WTC11 (cell line): ENCODE data around the gene LGALS13. TPM values are rescaled to one million over a fixed set of nuclear protein-coding genes. Genes with fewer than 3 reads are reported as not detected.

Experiments used
- ATAC-seq: fragments of 200-7000 bp; cut with Tn5 transposase; 2 replicates; pipeline ENCODE4 v1.10.0; 2021; ENCODE audit warnings: mild to moderate bottlenecking, moderate library complexity
- CTCF ChIA-PET: fragments of 300-600 bp; sonication (Branson Sonifier 250); formaldehyde crosslinking; loops from one replicate; lab custom pipeline; 2021; ENCODE audit warnings: antibody characterized with exemption; lab: Charles Lee
- POLR2A ChIA-PET: fragments of 350-600 bp; sonication (Branson Sonifier 250); formaldehyde crosslinking; loops from one replicate; lab custom pipeline; 2021; ENCODE audit warnings: antibody characterized with exemption; lab: Charles Lee
- DNase-seq: peaks from one replicate; pipeline ENCODE4 v3.0.0; 2021; ENCODE audit warnings: low spot score
- H3K27ac Mint-ChIP-seq: 2 replicates; pipeline ENCODE4 v1.8.0; 2021; ENCODE audit warnings: mixed read lengths
- H3K27me3 Mint-ChIP-seq: 2 replicates; pipeline ENCODE4 v1.8.0; 2021; ENCODE audit warnings: low read depth, mild to moderate bottlenecking, moderate library complexity, mixed read lengths
- H3K36me3 Mint-ChIP-seq: 2 replicates; pipeline ENCODE4 v1.8.0; 2021; ENCODE audit warnings: mixed read lengths
- H3K4me1 Mint-ChIP-seq: 2 replicates; pipeline ENCODE4 v1.8.0; 2022; ENCODE audit warnings: mixed read lengths
- H3K4me3 Mint-ChIP-seq: 2 replicates; pipeline ENCODE4 v1.8.0; 2021; ENCODE audit warnings: mild to moderate bottlenecking, moderate library complexity, mixed read lengths
- H3K9me3 Mint-ChIP-seq: 2 replicates; pipeline ENCODE4 v1.8.0; 2021; ENCODE audit warnings: mixed read lengths
- AFF4 ChIP-seq: sonication (generic); formaldehyde crosslinking; IDR thresholded peaks from 2 replicates; pipeline ENCODE4 v1.8.1; 2023; ENCODE audit warnings: mild to moderate bottlenecking, missing genetic modification reagents, borderline replicate concordance
- E2F1 ChIP-seq: sonication (generic); formaldehyde crosslinking; IDR thresholded peaks from 2 replicates; pipeline ENCODE4 v1.8.0; 2022; ENCODE audit warnings: mild to moderate bottlenecking, missing genetic modification reagents
- FOXP4 ChIP-seq: sonication (generic); formaldehyde crosslinking; IDR thresholded peaks from 2 replicates; pipeline ENCODE4 v1.8.0; 2022; ENCODE audit warnings: mild to moderate bottlenecking, missing genetic modification reagents
- GRHL2 ChIP-seq: fragments of 250-450 bp; sonication (Bioruptor Pico); IDR thresholded peaks from 2 replicates; pipeline ENCODE4 v1.8.0; 2022; ENCODE audit warnings: mild to moderate bottlenecking, moderate library complexity; ENCODE audit not compliant: insufficient replicate concordance, severe bottlenecking
- HMGA2 ChIP-seq: fragments of 250-450 bp; sonication (Bioruptor Pico); IDR thresholded peaks from 2 replicates; pipeline ENCODE4 v1.4.0; 2021; ENCODE audit warnings: mild to moderate bottlenecking, moderate library complexity
- IRF1 ChIP-seq: sonication (generic); formaldehyde crosslinking; IDR thresholded peaks from 2 replicates; pipeline ENCODE4 v1.8.0; 2023; ENCODE audit warnings: missing genetic modification reagents
- OVOL2 ChIP-seq: fragments of 250-450 bp; sonication (Bioruptor Pico); IDR thresholded peaks from 2 replicates; pipeline ENCODE4 v1.9.0; 2021; ENCODE audit warnings: mild to moderate bottlenecking, borderline replicate concordance
- ZBTB43 ChIP-seq: sonication (generic); formaldehyde crosslinking; IDR thresholded peaks from 2 replicates; pipeline ENCODE4 v1.8.1; 2023; ENCODE audit warnings: mild to moderate bottlenecking, missing genetic modification reagents
- ZMAT4 ChIP-seq: fragments of 250-450 bp; sonication (Bioruptor Pico); IDR thresholded peaks from 2 replicates; pipeline ENCODE4 v1.9.0; 2021; ENCODE audit warnings: mild to moderate bottlenecking
- ZNF138 ChIP-seq: sonication (generic); formaldehyde crosslinking; conservative IDR thresholded peaks from 2 replicates; pipeline ENCODE4 v1.8.1; 2022; ENCODE audit warnings: mild to moderate bottlenecking, moderate library complexity, missing genetic modification reagents
- ZNF219 ChIP-seq: sonication (generic); formaldehyde crosslinking; IDR thresholded peaks from 2 replicates; pipeline ENCODE4 v1.8.0; 2023; ENCODE audit warnings: missing genetic modification reagents, mild to moderate bottlenecking, borderline replicate concordance
- ZNF317 ChIP-seq: sonication (generic); formaldehyde crosslinking; IDR thresholded peaks from 2 replicates; pipeline ENCODE4 v1.8.1; 2023; ENCODE audit warnings: low read depth, mild to moderate bottlenecking, moderate library complexity, missing genetic modification reagents, borderline replicate concordance
- ZNF416 ChIP-seq: fragments of 250-450 bp; sonication (Bioruptor Pico); IDR thresholded peaks from 2 replicates; pipeline ENCODE4 v1.9.0; 2021; ENCODE audit warnings: mild to moderate bottlenecking, inconsistent platforms
- ZNF512 ChIP-seq: sonication (generic); formaldehyde crosslinking; IDR thresholded peaks from 2 replicates; pipeline ENCODE4 v1.8.1; 2022; ENCODE audit warnings: missing genetic modification reagents, borderline replicate concordance
- total RNA-seq: library from RNA; stranded (reverse); gene quantifications from 3 replicates; pipeline ENCODE4 v1.2.3, GENCODE V29; 2021

Gene LGALS13
- total RNA-seq, 1 experiment from 2014 or later: not detected

GRCh38 chr19:39637891-39638290, 35.6 kb downstream of the LGALS13 start (continued):
- no peak for TF ChIP-seq ZNF138
- TF ChIP-seq, all 79 proteins: peak for 0

GRCh38 chr19:39641773-39642172, 39.4 kb downstream of the LGALS13 start:
- Mint-ChIP-seq H3K27me3 (peaks cover 59% of the 10 kb centered on the region), H3K9me3 (no peaks in the 10 kb centered on the region), H3K4me3 (no peak overlapping the region), H3K36me3 (no peaks in the 10 kb centered on the region), H3K27ac (no peak overlapping the region), H3K4me1 (no peaks in the 10 kb centered on the region)
- ChIA-PET CTCF (no interaction called here), POLR2A (no interaction called here)
- ATAC-seq (no peak), DNase-seq (no peak)
- TF ChIP-seq ZNF416 (CRISPR knock-in tag) (no peak), AFF4 (no peak), FOXP4 (CRISPR knock-in tag) (no peak), ZNF317 (CRISPR knock-in tag) (no peak), E2F1 (no peak), ZMAT4 (CRISPR knock-in tag) (no peak), ZNF512 (CRISPR knock-in tag) (no peak), OVOL2 (no peak), ZNF219 (CRISPR knock-in tag) (no peak), GRHL2 (CRISPR knock-in tag) (no peak), IRF1 (CRISPR knock-in tag) (no peak), HMGA2 (CRISPR knock-in tag) (no peak), ZBTB43 (CRISPR knock-in tag) (no peak)
